ENCODE results near the gene SMAD9.

Gene SMAD9

DNA sequence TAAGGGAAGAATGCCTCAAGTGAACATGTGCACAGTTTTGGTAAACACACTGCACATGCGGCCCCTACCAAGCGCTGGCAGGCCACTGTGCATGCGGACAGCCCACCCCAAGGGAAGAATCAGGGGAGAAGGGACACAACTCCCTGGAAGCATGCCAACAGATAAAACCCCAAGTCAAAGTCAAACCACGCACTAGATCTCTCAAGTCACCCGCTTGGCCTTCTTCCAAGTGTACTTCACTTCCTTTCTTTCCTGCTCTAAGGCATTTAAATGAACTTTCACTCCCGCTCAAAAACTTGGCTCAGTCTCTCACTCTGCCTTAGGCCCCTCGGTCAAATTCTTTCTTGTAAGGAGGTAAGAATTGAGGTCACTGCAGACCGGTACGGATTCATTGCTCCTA, 105.6 kb downstream of the SMAD9 start:
- DNase-seq: no peak

DNA sequence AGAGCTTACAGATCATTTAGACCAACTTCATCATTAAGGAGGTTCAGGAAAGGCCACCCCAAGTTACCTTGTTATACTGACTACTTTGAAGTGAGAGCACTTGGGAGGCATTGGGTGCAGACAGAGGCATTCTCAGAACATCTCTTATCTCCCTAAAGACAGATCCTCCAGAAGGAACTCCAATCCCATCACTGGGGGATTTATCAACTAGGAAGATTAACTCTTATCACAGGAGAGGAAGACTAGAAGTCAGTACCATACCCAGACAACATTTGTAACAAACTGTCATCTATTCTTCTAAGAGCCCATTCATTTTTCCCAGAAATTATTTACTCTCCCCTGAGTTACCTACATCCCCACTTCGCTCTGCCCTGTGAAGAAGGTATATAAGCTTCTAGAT, 106.8 kb downstream of the SMAD9 start:
- no peak for DNase-seq

GRCh38 chr13:36807616-36808015, 112.4 kb downstream of the SMAD9 start:
- DNase-seq: no peak

DNA sequence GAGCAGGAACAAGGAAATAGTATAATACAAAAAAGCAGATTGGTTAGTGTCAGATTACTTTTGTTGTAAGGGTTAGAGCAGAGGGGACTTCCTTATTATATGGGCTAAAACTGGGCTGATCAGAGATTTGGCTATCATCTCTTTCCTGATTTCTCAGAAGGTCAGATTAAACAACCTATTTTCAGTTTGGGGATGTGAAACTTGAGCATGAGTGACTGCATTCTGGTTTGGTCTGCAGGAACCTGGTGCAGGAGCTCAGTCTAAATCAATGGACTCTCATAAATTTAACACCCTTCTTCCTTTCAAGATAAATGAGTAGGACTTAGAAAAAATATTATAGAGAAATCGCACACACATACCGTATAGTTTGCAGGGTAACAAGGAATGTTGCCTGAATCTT, 113.9 kb downstream of the SMAD9 start:
- DNase-seq: no peak

- DNase-seq: no peak
Measured at GRCh38 chr13:36804588-36804987, 115.5 kb downstream of the SMAD9 start.

GRCh38 chr13:36801035-36801434, 119.0 kb downstream of the SMAD9 start:
- no peak for DNase-seq

DNA sequence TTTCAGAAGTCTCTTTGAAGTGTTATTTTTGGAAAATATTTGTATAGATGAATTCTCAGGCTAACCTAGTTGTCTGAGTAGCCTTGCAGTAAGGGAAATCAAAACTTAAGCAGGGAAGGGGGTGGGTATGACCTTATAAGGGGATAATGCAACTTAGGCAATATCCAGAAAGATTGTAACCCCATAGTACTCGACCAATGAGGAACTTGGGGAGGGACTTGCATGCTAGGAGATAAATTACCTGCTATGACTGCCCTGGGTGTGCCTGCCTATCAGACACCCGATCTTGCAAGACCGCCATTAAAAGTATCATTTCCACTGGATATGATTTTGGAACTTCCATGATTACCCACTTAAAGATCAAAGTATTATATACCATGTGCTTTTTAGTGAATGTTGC, 124.0 kb downstream of the SMAD9 start:
- DNase-seq: no peak

DNA sequence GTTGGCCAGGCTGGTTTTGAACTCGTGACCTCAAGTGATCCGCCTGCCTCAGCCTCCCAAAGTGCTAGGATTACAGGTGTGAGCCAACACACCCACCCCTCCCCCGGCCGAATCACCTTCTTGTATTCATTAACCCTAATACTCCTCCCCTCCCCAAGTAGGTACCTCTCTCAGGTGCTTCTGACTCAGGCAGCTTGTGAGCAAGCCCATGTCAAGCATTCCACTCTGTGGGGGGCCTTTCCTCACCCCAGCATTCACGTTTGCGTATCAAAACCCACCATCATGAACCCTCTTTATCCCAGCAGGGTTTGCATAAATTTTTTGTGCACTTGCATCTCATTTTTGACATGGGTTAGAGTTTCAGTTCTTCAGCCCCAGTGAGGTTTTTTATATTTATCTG, 124.6 kb downstream of the SMAD9 start:
- DNase-seq: no peak

All from activated CD4-positive, alpha-beta T cell treated with anti-CD3 and anti-CD28 coated beads for 4 hours (primary cell).